ENCODE measurements around the gene VRK1.

GRCh38 chr14:96811985-96812667 is 14.9 kb downstream of the VRK1 start:
- TF ChIP-seq CTCF (IDR thresholded peaks at IDR 0.05) (no peak), EZH2 (IDR thresholded peaks at IDR 0.05) (no peak)

Measured in neural progenitor cell (in vitro differentiated cells).